GM19463 (cell line): ENCODE results near the gene EML1.
A peak's percentile ranks its signal among the peaks of the same experiment; 100 is the strongest.

Experiments used
- ATAC-seq: cut with Tn5 transposase; IDR thresholded peaks from one replicate; pipeline ENCODE4 v1.9.1; 2021; ENCODE audit warnings: mild to moderate bottlenecking, moderate library complexity; ENCODE audit not compliant: unreplicated experiment

EML1 gene

GRCh38 chr14:99891266-99891665, 98.1 kb downstream of the EML1 start:
- no peak for ATAC-seq

- no peak for ATAC-seq
Observed at GRCh38 chr14:99891900-99892299, 98.7 kb downstream of the EML1 start.

DNA sequence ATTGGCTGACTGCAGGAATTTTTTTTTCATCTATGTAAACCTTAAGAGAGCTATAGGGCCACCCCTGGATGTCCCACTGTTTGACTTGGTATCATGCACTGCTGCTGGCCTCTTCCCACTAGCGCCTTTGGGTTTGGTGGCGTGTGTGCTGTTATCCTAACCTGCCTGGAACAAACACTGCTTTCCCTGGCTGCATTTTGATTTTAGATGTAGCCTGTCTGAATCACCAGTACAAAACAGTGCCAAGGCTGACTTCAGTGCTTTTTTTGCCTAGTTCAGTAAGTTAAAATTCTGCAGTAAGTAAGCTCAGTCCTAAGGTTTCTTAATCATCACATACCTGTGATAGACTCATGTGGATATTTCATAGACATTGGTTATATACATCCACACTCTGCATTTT, 99.2 kb downstream of the EML1 start:
- ATAC-seq = no peak

GRCh38 chr14:99896361-99896760, 103.1 kb downstream of the EML1 start:
- no peak for ATAC-seq

DNA sequence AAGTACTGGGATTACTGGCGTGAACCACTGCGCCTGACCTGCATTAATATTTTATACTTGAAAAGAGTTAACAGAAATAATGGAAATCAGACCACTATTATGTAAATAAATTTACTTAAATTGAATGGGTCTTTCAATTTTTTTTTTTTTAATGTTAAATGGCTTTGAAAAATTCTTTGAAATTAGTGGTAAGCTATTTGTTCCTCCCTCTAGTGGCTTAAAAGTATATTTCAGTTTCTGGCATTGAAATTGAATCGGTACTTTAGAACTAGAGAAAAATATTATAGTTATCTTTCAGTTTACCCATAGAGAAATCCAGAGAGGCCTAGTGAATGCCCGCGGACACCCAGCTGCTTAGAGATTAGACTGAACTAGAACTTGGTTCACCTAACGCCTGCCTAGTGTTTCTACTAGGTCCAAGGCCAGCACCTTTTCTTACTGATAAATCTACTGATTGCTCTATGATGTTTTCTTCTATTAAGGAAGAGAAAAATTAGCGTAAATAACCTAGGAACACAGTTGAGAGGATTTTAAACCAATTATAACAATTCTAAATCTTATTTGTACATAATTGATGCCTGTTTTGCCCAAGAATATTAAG, 106.5 kb downstream of the EML1 start:
- ATAC-seq = no peak

DNA sequence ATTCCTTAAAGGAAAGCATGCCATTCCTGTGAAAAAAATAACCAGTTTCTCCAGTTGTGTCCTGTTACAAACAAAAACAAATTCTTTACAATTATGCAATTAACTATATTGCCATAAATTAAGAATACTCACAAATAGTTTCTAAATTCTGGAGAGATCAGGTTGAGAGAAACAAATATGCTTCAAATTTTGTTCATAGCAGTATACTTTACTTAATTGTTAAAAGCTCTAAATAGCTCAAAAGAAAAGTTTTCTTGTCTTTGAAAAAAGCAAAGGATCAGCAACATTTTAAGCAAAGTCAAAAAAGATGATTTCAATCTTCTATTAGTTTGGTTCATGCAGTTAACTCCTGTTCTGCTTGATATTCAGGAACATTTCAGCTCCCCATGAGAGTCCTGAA, 109.7 kb downstream of the EML1 start:
- no peak for ATAC-seq

- ATAC-seq = no peak
Observed at GRCh38 chr14:99904506-99904905, 111.3 kb downstream of the EML1 start.

DNA sequence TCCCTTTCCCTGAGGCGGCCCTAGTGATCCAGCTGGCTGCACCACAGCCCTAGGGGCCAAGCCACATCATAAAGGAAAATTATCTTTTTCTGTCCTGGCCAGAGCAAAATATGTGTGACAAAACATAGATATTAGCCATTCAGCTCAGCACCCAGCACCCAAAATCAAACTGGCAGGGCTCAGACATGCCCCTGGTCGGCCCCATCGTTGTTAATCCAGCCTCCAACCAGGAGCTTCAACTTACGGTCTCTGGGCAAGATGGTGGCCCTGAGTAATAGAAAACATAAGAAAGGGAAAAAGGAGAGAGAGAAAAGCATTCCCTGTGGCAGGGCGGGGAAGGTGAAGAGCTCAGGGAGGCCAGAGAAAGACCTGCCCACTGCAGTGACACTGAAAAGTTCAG, 111.9 kb downstream of the EML1 start:
- ATAC-seq = no peak

DNA sequence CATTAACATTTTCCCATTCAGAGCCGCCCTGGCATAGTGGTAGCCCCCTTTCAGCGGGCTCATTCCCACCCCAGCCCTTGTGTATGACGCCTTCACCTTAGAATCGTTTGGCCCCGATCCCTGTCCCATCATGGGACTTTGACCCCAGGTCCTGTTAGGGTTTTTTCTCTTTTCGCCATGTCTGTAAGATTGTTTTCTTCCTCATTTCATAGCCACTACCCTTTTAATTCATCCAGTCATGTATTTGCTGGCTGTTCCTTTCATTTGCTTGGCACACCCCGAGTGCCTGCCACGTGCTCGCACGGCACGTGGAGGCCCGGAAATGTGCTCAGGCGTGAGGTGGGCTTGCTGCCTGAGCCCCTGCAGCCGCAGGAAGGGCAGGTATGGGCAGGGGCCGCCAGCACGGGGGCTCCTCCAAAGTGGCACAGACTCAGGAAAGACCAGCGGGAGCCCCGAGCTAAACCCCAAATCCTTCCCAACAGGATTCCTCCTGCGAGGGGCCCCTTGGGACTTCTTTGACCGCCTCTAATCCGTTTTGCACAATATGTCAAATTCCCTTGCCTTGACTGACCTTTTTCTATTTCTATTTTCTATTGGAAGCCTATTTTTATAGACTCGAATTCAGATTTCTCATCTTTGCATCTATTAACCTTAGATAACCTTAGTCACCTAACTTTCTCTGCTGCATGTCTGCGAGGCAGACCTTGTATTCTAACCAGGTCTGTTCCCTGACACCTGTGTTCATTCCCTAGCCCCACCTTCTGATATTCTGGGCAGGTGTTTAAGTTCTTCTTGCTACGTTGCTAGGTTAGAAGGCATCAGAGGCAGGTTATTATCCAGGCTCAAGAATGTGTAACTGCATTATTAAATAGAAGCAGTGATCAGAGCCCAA, 114.8 kb downstream of the EML1 start:
- no peak for ATAC-seq

DNA sequence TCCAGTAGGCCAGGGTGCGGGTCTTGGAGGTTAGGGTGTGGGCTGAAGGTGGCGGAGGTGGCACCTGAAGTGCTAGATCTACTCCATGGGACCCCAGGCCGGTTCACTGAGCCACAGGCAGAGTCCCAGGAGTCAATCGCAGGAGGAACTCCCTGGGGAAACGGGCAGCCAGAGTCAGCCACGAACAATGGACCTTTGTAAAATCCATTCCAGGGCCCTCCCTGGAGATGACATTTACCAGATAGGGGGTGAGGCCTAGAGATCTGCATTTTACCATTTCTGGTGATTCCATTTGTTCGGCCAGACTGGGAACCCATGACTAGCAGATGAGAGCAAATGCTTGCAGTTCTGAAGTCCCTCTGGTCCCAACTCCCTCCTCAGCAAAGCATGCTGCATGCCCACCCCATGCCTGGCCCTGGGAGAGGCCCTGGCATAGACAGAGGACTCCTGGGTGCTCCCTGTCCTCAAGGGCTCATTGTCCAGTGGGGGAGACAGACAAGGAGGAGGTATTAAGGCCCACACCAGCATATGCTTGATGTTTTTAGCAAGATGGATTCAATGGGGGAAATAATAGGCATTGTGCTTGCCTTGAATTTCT, 115.5 kb downstream of the EML1 start:
- ATAC-seq = no peak

DNA sequence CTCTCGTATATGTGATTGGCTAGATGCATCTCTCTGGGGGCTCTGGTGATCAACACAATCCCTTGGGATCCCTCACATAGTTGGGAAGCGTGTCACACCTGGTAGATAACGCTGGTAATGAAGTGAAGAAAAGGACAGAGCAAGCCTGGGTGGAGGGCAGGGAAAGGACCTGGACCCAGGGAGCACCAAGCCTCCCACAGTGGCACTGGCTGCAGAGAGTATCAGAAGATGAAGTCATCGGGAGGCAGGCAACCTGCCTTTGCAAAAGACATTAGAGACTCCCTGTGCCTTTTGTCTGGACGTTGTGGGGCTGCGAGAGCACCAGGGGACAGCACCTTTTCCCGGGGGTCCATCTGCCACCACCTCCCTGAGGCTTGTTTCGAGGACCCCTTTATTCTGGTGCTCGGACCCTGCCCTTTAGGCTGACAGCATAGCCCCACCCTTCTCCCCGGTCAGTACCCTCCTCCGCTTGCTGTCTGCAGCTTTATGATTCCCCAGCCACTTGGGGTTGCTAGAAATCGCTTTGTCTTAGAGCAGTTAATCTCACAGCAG, 116.4 kb downstream of the EML1 start:
- ATAC-seq = no peak

DNA sequence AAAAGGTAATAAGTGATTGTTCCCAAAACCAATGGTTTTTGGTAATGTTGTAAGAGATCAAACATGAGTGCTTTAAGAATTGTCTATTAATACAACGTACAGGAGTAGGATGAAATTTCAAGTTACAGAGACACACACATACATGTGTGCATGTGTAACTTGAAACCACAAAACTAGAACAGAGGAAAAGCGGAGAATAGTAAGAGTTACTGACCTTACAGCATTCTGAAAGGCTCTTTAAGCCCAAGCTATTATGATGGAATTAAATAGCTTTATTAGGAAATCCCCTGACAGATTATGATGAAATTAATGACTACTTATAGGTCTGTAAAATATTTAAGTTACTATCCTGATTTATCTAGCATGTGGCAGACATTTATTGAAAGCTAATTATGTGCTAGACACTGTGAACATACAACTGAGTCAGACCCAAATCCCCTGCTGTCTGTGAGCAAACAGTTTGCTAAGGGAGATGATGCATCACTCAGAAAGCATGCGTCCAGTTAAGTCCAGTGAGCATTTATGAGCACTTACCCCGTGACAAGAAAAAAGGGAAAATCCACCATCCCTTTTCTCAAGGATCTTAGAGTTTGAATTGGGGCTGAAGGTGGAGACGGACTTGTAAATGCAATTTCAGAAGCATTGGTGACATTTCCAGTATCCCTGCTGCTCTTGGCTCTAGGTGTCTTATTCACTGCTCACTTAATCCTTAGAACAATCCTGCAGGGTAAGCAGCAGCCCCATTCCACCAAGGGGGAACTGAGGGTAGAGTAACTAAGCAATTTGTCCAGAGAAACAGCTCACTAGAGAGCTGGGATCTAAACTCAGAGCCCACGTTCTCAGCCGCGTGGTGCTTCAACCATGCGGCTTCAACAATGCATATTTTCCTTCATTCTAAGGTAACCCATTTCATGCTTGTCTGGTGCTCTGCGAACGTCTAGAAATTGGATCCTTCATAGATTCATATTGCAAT, 117.4 kb downstream of the EML1 start:
- no peak for ATAC-seq

DNA sequence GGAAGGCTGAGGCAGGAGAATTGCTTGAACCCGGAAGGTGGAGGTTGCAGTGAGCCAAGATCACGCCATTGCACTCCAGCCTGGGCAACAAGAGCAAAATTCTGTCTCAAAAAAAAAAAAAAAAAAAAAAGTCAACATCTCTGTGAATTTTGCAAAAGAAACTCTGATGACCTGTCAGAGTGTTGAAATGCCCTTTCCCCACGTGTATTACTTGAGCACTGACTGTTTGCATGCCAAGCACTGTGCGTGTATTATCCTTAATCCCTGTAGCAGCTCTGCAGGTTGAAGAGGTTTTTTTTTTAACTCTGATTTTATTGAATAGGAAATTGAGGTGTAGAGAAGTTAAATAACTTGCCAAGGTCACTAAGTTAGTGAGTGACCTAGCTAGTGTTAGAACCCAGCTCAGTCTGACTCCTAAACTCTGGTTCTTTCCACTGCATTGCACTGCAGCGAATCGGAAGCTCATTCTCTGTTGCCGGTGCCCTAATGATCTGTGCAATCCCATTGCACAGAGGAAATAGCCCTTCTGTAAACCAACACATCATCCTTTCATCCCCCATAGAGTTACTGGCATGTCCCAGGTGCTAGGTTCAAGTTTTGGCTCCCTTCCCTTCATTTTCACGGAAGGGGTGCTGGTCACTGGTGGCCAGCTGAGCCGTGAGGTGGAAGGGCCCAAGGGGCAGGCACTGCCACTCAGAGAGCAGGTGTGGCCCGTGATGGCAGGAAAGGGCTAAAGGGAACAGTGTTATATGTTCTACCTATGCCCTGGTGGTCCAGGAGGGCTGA, 122.3 kb downstream of the EML1 start:
- no peak for ATAC-seq

- no peak for ATAC-seq
Observed at GRCh38 chr14:99916091-99916383, 122.8 kb downstream of the EML1 start.

GRCh38 chr14:99918781-99919180, 125.6 kb downstream of the EML1 start:
- ATAC-seq = no peak

GRCh38 chr14:99921425-99921824, 128.2 kb downstream of the EML1 start:
- no peak for ATAC-seq

DNA sequence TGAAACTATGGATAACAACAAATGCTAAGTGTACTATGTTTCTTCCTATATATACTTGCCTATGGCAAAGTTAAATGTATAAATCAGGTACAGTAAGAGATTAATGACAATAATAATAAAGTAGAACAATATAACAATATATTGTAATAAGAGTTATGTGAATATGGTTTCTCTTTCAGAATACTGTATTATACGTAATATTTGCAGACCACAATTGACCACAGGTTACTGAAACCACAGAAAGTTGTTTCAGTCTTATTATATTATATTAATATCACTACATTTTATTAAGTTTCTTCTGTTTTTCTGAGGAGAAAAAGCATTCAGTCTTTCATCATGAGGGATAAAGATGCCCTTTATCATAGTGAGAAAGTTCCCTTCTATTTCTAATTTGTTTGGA, 131.2 kb downstream of the EML1 start:
- peak; percentile 44 for ATAC-seq

DNA sequence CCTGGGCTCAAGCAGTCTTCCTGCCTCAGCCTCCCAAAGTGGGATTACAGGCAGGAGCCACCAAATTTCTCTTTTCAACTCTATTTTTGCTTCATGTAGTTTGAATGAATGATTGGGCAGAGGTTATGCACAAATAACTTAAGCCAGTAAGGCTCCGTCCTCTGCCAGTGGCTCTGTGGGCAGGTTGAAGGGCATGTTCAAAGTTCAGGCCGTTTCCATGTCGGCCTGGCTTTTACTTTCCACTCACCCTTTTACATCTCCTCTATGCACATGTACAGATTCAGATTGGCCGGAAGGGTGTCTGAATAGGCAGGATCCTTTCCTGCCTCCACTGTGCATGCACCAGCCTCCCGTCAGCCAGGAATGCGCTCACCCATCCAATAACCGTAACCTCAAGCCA, 132.3 kb downstream of the EML1 start:
- ATAC-seq = no peak

GRCh38 chr14:99928963-99929362, 135.8 kb downstream of the EML1 start:
- ATAC-seq = peak; percentile 30

GRCh38 chr14:99929601-99930000, 136.4 kb downstream of the EML1 start:
- no peak for ATAC-seq
